HG02798 (cell line): ENCODE results near the gene PRKAR1B.
"Not testable (repeated sequence)": the region's sequence is repeated elsewhere in the genome, so short reads cannot be mapped to it uniquely, and the experiment has no call there.

Experiments
- ATAC-seq: cut with Tn5 transposase; IDR thresholded peaks from one replicate; pipeline ENCODE4 v1.9.1; 2021; ENCODE audit warnings: mild to moderate bottlenecking; ENCODE audit not compliant: unreplicated experiment, poor library complexity

PRKAR1B gene

DNA sequence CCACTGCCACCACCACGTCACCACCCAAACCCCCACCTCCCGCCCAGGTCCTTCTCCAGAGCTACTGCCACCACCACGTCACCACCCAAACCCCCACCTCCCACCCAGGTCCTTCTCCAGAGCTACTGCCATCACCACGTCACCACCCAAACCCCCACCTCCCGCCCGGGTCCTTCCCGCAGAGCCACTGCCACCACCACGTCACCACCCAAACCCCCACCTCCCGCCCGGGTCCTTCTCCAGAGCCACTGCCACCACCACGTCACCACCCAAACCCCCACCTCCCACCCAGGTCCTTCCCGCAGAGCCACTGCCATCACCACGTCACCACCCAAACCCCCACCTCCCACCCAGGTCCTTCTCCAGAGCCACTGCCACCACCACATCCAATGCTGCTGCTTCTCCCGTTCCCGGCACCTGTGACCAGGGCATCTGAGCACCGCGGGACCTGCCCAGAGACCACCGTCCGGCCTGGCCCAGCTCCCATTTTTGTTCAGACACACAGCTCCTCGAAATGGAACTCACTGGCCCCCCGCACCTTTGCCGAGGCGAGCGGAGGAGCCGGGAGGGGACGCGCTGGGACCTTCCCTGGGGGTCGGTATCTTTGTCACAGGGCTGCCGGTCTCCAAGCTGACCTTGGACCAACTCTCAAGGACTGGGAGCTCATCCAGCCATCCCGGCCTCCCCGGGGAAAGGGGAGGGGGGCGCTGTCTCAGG is 174.8 kb downstream of the PRKAR1B start:
- not testable (repeated sequence) for ATAC-seq

GRCh38 chr7:551615-551970 is 175.5 kb downstream of the PRKAR1B start:
- not testable (repeated sequence) for ATAC-seq

GRCh38 chr7:550881-551614 is 176.0 kb downstream of the PRKAR1B start:
- no peak for ATAC-seq

GRCh38 chr7:549891-550625 is 177.0 kb downstream of the PRKAR1B start:
- ATAC-seq = no peak

- no peak for ATAC-seq
Measured at GRCh38 chr7:549066-549890, 177.8 kb downstream of the PRKAR1B start.

DNA sequence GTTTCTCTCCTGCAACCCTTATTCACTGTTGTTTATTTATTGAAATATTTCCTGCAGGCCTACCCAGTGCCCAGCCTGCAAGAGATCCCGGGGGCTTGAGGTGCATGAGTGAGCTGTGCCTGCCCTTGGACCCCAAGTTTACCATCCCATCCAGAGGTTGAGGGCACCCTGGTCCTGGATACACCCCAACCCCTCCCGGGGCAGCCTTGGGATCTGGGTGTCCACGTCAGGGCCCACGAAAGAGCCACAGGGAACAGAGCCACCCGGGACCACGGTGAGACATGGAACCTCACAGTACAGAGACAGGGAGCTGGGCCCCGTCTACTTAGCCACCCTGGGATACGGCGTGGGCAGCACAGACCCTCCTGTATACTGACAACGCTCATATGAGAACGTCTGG is 178.7 kb downstream of the PRKAR1B start:
- no peak for ATAC-seq

- ATAC-seq = no peak
Measured at GRCh38 chr7:545470-545869, 181.6 kb downstream of the PRKAR1B start.

- no peak for ATAC-seq
Measured at GRCh38 chr7:544338-545221, 182.5 kb downstream of the PRKAR1B start.

DNA sequence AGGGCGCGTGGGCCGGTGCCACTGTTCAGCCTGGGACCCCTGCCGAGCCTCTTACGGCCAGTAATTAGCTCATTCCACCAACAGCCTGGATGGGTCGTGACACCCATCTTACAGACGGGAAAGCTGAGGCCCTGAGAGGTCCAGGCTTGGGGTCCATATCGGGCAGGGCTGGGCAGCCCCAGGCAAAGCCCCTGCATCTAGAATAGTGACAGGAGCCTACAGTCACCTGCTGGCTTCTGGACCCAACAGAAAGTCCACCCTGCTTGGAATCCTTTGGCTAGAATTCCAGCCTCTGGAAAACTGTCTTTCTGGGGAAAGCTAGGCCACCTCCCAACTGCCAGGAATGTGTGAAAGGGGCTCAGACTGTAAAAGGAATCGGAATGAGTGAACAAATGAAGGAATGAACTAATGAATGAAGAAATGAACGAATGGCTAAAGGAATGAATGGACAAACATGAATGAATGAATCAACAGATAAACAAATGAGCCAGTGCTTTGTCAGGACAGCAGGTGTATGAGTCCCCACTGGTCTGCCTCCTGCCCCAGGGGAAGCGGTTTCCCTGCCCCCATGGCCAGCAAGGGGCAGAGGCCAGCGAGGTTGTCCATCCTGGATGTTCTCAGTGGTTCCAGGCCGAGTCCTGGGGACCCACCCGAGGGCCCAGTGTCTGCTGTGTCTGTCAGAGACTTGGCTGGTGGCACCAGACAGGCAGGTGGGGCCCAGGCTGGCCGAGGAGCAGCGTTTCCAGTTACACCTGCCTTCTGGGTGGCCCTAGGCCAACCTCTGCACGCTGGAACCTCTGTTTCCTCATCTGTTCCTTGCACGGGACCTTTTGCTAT is 183.4 kb downstream of the PRKAR1B start:
- ATAC-seq = no peak

DNA sequence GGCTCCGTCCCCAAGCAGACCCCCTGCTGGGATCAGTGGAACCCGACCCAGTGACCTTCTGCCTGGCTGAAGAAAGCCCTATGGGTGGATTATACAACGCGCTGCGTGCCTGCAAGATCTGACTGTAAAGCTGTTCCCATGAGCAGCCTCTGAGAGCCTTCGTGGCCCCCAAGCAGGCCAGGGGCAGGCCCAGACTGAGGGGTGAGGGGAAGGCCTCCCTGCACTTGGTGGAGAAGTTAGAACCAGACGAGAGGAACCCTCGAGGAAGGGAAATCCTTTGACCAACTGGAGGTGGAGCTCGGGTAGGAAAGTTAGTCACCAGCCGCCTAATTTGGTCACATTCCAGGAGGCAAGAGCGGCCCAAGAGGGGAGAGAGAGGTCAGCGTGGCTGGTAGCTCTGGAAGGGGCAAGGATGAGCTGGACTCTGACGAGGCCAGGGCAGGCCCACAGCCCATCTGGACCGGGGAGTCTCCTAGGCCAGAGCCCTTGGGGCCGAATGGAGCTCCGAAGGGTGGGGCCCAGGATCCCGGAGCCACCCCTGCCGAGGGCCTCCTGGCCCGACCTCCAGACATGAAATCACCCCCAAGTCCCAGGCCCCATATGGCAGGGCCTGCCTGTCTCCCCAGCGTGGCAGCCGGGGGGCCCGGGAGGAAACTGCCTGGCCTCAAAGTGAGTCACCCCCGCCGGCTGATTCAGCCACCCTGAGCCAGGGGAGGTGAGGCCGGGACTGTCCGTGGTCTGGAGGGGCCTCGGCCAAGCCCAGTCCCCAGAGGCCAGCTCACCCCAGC is 184.2 kb downstream of the PRKAR1B start:
- ATAC-seq = no peak

GRCh38 chr7:542131-542712 is 184.9 kb downstream of the PRKAR1B start:
- no peak for ATAC-seq

DNA sequence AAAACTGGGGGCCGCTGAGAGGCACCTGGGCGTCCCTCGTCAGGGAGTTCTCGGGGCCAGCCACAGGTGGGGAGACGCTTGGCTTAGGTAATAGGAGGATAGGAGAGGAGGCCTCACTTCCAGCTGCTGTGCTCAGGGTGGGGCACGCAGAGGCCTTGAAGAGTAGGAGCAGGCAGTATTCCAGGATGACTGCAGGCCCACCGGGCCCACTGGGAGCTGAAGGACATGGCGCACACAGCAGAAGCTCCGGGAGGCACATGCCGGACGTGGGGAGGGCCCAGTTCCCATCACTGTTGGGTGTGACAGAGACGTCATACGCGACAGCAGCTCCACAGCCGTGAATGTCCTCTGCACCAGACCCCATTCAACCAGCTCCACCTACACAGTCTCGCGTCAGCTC is 185.4 kb downstream of the PRKAR1B start:
- no peak for ATAC-seq

DNA sequence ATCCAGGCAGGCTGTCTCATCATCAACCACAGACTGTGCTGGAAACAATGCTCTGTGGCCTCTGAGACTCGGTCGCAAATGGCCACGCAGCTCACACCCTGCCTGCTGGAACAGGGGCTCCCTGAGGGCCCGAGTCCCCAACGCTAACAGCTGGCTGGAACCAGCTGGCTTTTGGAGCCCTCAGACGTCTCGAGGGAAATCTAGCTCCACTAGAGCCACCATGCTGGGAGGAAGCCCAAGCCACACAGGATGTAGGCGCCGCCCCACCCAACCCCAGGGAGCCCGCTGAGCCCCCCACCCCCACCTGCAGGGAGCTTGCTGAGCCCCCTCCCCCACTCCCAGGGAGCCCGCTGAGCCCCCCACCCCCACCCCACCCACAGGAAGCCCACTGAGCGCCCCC is 186.1 kb downstream of the PRKAR1B start:
- ATAC-seq = no peak

GRCh38 chr7:540579-540978 is 186.5 kb downstream of the PRKAR1B start:
- ATAC-seq = no peak

GRCh38 chr7:539731-540411 is 187.2 kb downstream of the PRKAR1B start:
- ATAC-seq = no peak

- no peak for ATAC-seq
Measured at GRCh38 chr7:538764-539685, 188.1 kb downstream of the PRKAR1B start.
